Right ventricle myocardium inferior (tissue), 1 donor: Measurements from ENCODE around the gene MYLK4. TPM values are rescaled to one million over a fixed set of nuclear protein-coding genes. Genes with fewer than 3 reads are reported as not detected.

ENCODE experiments used
- ATAC-seq: fragments of 200-7000 bp; cut with Tn5 transposase; one replicate; pipeline ENCODE4 v1.9.1; 2020; ENCODE audit warnings: mild to moderate bottlenecking, moderate library complexity
- DNase-seq: peaks from one replicate; pipeline ENCODE4 v3.0.0; 2021; ENCODE audit errors: missing footprints
- intact Hi-C: fragments of 100-400 bp; cut with DNase I; formaldehyde crosslinking; loops from one replicate; pipeline ENCODE4 v1.11.0; 2022
- total RNA-seq: library from RNA; stranded (reverse); fragmentation: NEBNext Ultra II Directional; extraction: Animal tissue kit (Norgen Biotek cat#: 25700); gene quantifications from one replicate; pipeline ENCODE4 v1.2.1, GENCODE V29; 2021
- donor health status: DM: no; HTN: yes; CAD: no; lungs with severe emphysema.

The MYLK4 gene
- total RNA-seq, 1 donor from 2014 or later: 2.0 TPM

- no peak for ATAC-seq
- intact Hi-C loops: no loop called here
Observed at GRCh38 chr6:2653369-2654032, 97.2 kb downstream of the MYLK4 start.

GRCh38 chr6:2652611-2653010, 98.1 kb downstream of the MYLK4 start:
- no peak for DNase-seq
- intact Hi-C loops: no loop called here
- no peak for ATAC-seq

More at GRCh38 chr6:2653369-2654032, 97.2 kb downstream of the MYLK4 start:
- no peak for DNase-seq

- ATAC-seq: no peak
- no peak for DNase-seq
- intact Hi-C loops: no loop called here
Observed at GRCh38 chr6:2651961-2652360, 98.8 kb downstream of the MYLK4 start.

GRCh38 chr6:2651536-2651935, 99.2 kb downstream of the MYLK4 start:
- DNase-seq (no peak), ATAC-seq (no peak)
- intact Hi-C loops: no loop called here

- no peak for DNase-seq
- no peak for ATAC-seq
- intact Hi-C loops: no loop called here
Observed at GRCh38 chr6:2646346-2646745, 104.4 kb downstream of the MYLK4 start.

GRCh38 chr6:2643935-2644539, 106.7 kb downstream of the MYLK4 start:
- no peak for DNase-seq
- no peak for ATAC-seq
- intact Hi-C loops: no loop called here

- intact Hi-C loops: no loop called here
- no peak for DNase-seq
- no peak for ATAC-seq
Observed at GRCh38 chr6:2643130-2643529, 107.6 kb downstream of the MYLK4 start.

GRCh38 chr6:2641044-2641725, 109.5 kb downstream of the MYLK4 start:
- intact Hi-C loops: no loop called here
- no peak for ATAC-seq
- no peak for DNase-seq

- intact Hi-C loops: no loop called here
- ATAC-seq (no peak), DNase-seq (no peak)
Observed at GRCh38 chr6:2640551-2640950, 110.2 kb downstream of the MYLK4 start.

GRCh38 chr6:2639896-2640295, 110.8 kb downstream of the MYLK4 start:
- intact Hi-C loops: no loop called here
- ATAC-seq (no peak), DNase-seq (no peak)

GRCh38 chr6:2639167-2639566, 111.6 kb downstream of the MYLK4 start:
- intact Hi-C loops: no loop called here
- no peak for DNase-seq
- no peak for ATAC-seq

GRCh38 chr6:2636672-2637071, 114.0 kb downstream of the MYLK4 start:
- intact Hi-C loops: no loop called here
- DNase-seq: no peak
- ATAC-seq: no peak

- intact Hi-C loops: loop anchor here (2.0 kb wide), 1 partner anchor 1031 kb away; no protein-coding TSS in a partner anchor
- no peak for ATAC-seq
Observed at GRCh38 chr6:2635911-2636310, 114.8 kb downstream of the MYLK4 start.

GRCh38 chr6:2634139-2634964, 116.4 kb downstream of the MYLK4 start:
- ATAC-seq (peak; percentile 95), DNase-seq (peak; percentile 96)
- intact Hi-C loops: loop anchor here (1.0 to 5.0 kb wide), 4 partner anchors 282 to 1038 kb away; no protein-coding TSS in a partner anchor

More at GRCh38 chr6:2635911-2636310, 114.8 kb downstream of the MYLK4 start:
- no peak for DNase-seq

GRCh38 chr6:2633736-2634135, 117.0 kb downstream of the MYLK4 start:
- ATAC-seq (no peak), DNase-seq (no peak)
- intact Hi-C loops: loop anchor here (1.0 to 5.0 kb wide), 6 partner anchors 153 to 1037 kb away; no protein-coding TSS in a partner anchor

- DNase-seq (no peak), ATAC-seq (no peak)
- intact Hi-C loops: loop anchor here (1.0 to 5.0 kb wide), 5 partner anchors 33 to 436 kb away; no protein-coding TSS in a partner anchor
Observed at GRCh38 chr6:2632976-2633584, 117.6 kb downstream of the MYLK4 start.

GRCh38 chr6:2632368-2632767, 118.4 kb downstream of the MYLK4 start:
- peak; percentile 68 for ATAC-seq
- DNase-seq: no peak
- intact Hi-C loops: loop anchor here (1.0 to 5.0 kb wide), 5 partner anchors 32 to 435 kb away; no protein-coding TSS in a partner anchor

- DNase-seq (no peak), ATAC-seq (no peak)
- intact Hi-C loops: loop anchor here (5.0 kb wide), 2 partner anchors 279 to 434 kb away; no protein-coding TSS in a partner anchor
Observed at GRCh38 chr6:2630891-2631571, 119.7 kb downstream of the MYLK4 start.
